Thymus (tissue), 11 donors: Measurements from ENCODE around the gene ZFYVE28. TPM values are rescaled to one million over a fixed set of nuclear protein-coding genes. Genes with fewer than 3 reads are reported as not detected.

Experiments used
- DNase-seq, 9 donors: peaks; one replicate each; pipeline ENCODE4 v3.0.0-alpha.2; 2013; ENCODE audit warnings: low spot score in 9 of 9, low read depth in 6 of 9, missing footprints in 1 of 9
- H3K27ac ChIP-seq, 2 donors: one replicate each; pipeline ENCODE4 v1.5.1; 2013; ENCODE audit warnings: control low read depth in 1 of 2, low read depth in 1 of 2, low read length in 1 of 2, mild to moderate bottlenecking in 1 of 2, moderate library complexity in 1 of 2
- H3K27me3 ChIP-seq, 2 donors: one replicate each; pipeline ENCODE4 v1.5.1; 2013; ENCODE audit warnings: low read length in 1 of 2; ENCODE audit not compliant: control insufficient read depth in 2 of 2, insufficient read depth in 1 of 2
- H3K36me3 ChIP-seq, 2 donors: one replicate each; pipeline ENCODE4 v1.5.1; 2013; ENCODE audit warnings: low read length in 1 of 2, mild to moderate bottlenecking in 1 of 2, moderate library complexity in 1 of 2; ENCODE audit not compliant: control insufficient read depth in 2 of 2, insufficient read depth in 2 of 2
- H3K4me1 ChIP-seq, 2 donors: one replicate each; pipeline ENCODE4 v1.5.1; 2013; ENCODE audit warnings: low read length in 2 of 2; ENCODE audit not compliant: control insufficient read depth in 2 of 2, insufficient read depth in 2 of 2
- H3K4me3 ChIP-seq, 2 donors: one replicate each; pipeline ENCODE4 v1.5.1; 2013; ENCODE audit warnings: low read length in 2 of 2, control low read depth in 1 of 2, mild to moderate bottlenecking in 1 of 2
- H3K9me3 ChIP-seq, 2 donors: one replicate each; pipeline ENCODE4 v1.5.1; 2013; ENCODE audit warnings: low read length in 1 of 2, mild to moderate bottlenecking in 1 of 2; ENCODE audit not compliant: control insufficient read depth in 2 of 2, insufficient read depth in 1 of 2
- whole genome bisulfite sequencing: extraction: QIAGEN DNeasy Blood & Tissue Kit; methylation state at CpG from one replicate; pipeline ENCODE4 v1.1.7; 2013; 5-methylcytosine and 5-hydroxymethylcytosine counted together
- polyA plus RNA-seq: library from polyadenylated mRNA; stranded (reverse); fragments of 200-250 nt; gene quantifications from one replicate; pipeline ENCODE4 v1.2.3, GENCODE V29; 2013
- total RNA-seq: library from RNA; stranded (reverse); fragments of 120-200 nt; gene quantifications from one replicate; pipeline ENCODE4 v1.2.4, GENCODE V29; 2013
- donor health status: healthy.

The ZFYVE28 gene
- total and polyA plus RNA-seq, 2 donors: 2.8 to 7.8 TPM

- Histone ChIP-seq H3K36me3 (no peaks in the 10 kb centered on the region), H3K9me3 (peaks cover 0 to 3% of the 10 kb centered on the region in 2 donors), H3K27me3 (no peaks in the 10 kb centered on the region), H3K4me1 (peaks cover 36 to 75% of the 10 kb centered on the region in 2 donors), H3K4me3 (no peak overlapping the region), H3K27ac (peak overlapping the region in 1 of 2 donors; percentile 91)
- DNase-seq: no peak
- WGBS: 96% methylated on average over 14 of the region's 14 CpGs
These were observed 129.0 kb downstream of the ZFYVE28 start for GRCh38 chr4:2289311-2289954.

- Histone ChIP-seq H3K27ac (no peak overlapping the region), H3K4me3 (no peak overlapping the region), H3K4me1 (peaks cover 41 to 86% of the 10 kb centered on the region in 2 donors), H3K9me3 (peaks cover 0 to 3% of the 10 kb centered on the region in 2 donors), H3K27me3 (no peaks in the 10 kb centered on the region), H3K36me3 (no peaks in the 10 kb centered on the region)
- WGBS: 95% methylated on average over 10 of the region's 10 CpGs
- DNase-seq: no peak
These were observed 130.3 kb downstream of the ZFYVE28 start for GRCh38 chr4:2288051-2288541.

- DNase-seq: no peak
- Histone ChIP-seq H3K4me3 (no peak overlapping the region), H3K9me3 (peaks cover 0 to 3% of the 10 kb centered on the region in 2 donors), H3K27me3 (no peaks in the 10 kb centered on the region), H3K4me1 (peaks cover 44 to 89% of the 10 kb centered on the region in 2 donors), H3K27ac (no peak overlapping the region), H3K36me3 (no peaks in the 10 kb centered on the region)
- 97% methylated on average over 9 of the region's 9 CpGs for WGBS
These were observed 130.9 kb downstream of the ZFYVE28 start for GRCh38 chr4:2287594-2287915.

GRCh38 chr4:2286904-2287593, 131.4 kb downstream of the ZFYVE28 start:
- Histone ChIP-seq H3K9me3 (peaks cover 0 to 3% of the 10 kb centered on the region in 2 donors), H3K4me1 (peaks cover 44 to 89% of the 10 kb centered on the region in 2 donors), H3K4me3 (no peak overlapping the region), H3K27me3 (no peaks in the 10 kb centered on the region), H3K27ac (no peak overlapping the region), H3K36me3 (no peaks in the 10 kb centered on the region)
- 89% methylated on average over 19 of the region's 19 CpGs for WGBS
- no peak for DNase-seq

- peaks cover 45 to 89% of the 10 kb centered on the region in 2 donors for H3K4me1 ChIP-seq
- no peaks in the 10 kb centered on the region for H3K36me3 ChIP-seq
- no peak overlapping the region for H3K27ac ChIP-seq
- WGBS: 96% methylated on average over 27 of the region's 27 CpGs
- H3K9me3 ChIP-seq: peaks cover 0 to 7% of the 10 kb centered on the region in 2 donors
- H3K4me3 ChIP-seq: no peak overlapping the region
- DNase-seq: no peak
- H3K27me3 ChIP-seq: no peaks in the 10 kb centered on the region
These were observed 132.6 kb downstream of the ZFYVE28 start for GRCh38 chr4:2285613-2286381.

GRCh38 chr4:2284934-2285612, 133.4 kb downstream of the ZFYVE28 start:
- Histone ChIP-seq H3K9me3 (peaks cover 0 to 3% of the 10 kb centered on the region in 2 donors), H3K27ac (no peak overlapping the region), H3K4me3 (no peak overlapping the region), H3K36me3 (no peaks in the 10 kb centered on the region), H3K4me1 (peaks cover 41 to 89% of the 10 kb centered on the region in 2 donors), H3K27me3 (no peaks in the 10 kb centered on the region)
- 80% methylated on average over 15 of the region's 15 CpGs for WGBS
- DNase-seq: no peak

- peaks cover 38 to 83% of the 10 kb centered on the region in 2 donors for H3K4me1 ChIP-seq
- H3K36me3 ChIP-seq: no peaks in the 10 kb centered on the region
- peak overlapping the region in 1 of 2 donors; percentile 0 for H3K27ac ChIP-seq
- no peak overlapping the region for H3K4me3 ChIP-seq
- WGBS: 97% methylated on average over 23 of the region's 23 CpGs
- no peak for DNase-seq
- H3K27me3 ChIP-seq: no peaks in the 10 kb centered on the region
- peaks cover 0 to 3% of the 10 kb centered on the region in 2 donors for H3K9me3 ChIP-seq
These were observed 134.1 kb downstream of the ZFYVE28 start for GRCh38 chr4:2284161-2284933.

GRCh38 chr4:2283199-2283711, 135.2 kb downstream of the ZFYVE28 start:
- Histone ChIP-seq H3K9me3 (peaks cover 0 to 3% of the 10 kb centered on the region in 2 donors), H3K4me1 (peaks cover 36 to 76% of the 10 kb centered on the region in 2 donors), H3K27ac (peak overlapping the region; percentile 22 to 100), H3K36me3 (no peaks in the 10 kb centered on the region), H3K4me3 (no peak overlapping the region), H3K27me3 (no peaks in the 10 kb centered on the region)
- DNase-seq: no peak
- 97% methylated on average over 3 of the region's 3 CpGs for WGBS
